Activated T-cell treated with anti-CD3 and anti-CD28 coated beads, Interleukin-2, amount 50 U/mL, for 72 hours (primary cell): Measurements from ENCODE around the gene ULBP2. TPM values are rescaled to one million over a fixed set of nuclear protein-coding genes. Genes with fewer than 3 reads are reported as not detected.

Experiments
- ATAC-seq, 2 donors: fragments of 150-1000 bp; cut with Tn5 transposase; replicated peaks in 1 of 2; 2 replicates each; pipeline ENCODE4 v1.10.0; 2021; ENCODE audit warnings: moderate library complexity in 2 of 2, mild to moderate bottlenecking in 1 of 2
- DNase-seq, 2 donors: peaks; one replicate each; pipeline ENCODE4 v3.0.0; 2021 to 2022; ENCODE audit warnings: mixed read lengths in 1 of 2
- H3K27ac Mint-ChIP-seq: one replicate; pipeline ENCODE4 v1.8.0; 2022; ENCODE audit warnings: mild to moderate bottlenecking, moderate library complexity, mixed read lengths
- H3K27me3 Mint-ChIP-seq: one replicate; pipeline ENCODE4 v1.8.0; 2022; ENCODE audit warnings: low read depth, mixed read lengths
- H3K36me3 Mint-ChIP-seq, 2 donors: one replicate each; pipeline ENCODE4 v1.8.0; 2022; ENCODE audit warnings: mixed read lengths in 2 of 2, mild to moderate bottlenecking in 1 of 2; ENCODE audit not compliant: insufficient read depth in 2 of 2
- H3K4me1 Mint-ChIP-seq: one replicate; pipeline ENCODE4 v1.8.0; 2022; ENCODE audit warnings: low read depth, mixed read lengths
- H3K4me3 Mint-ChIP-seq, 2 donors: one replicate each; pipeline ENCODE4 v1.8.0; 2022; ENCODE audit warnings: mild to moderate bottlenecking in 2 of 2, mixed read lengths in 2 of 2, moderate library complexity in 2 of 2
- H3K9me3 Mint-ChIP-seq, 2 donors: one replicate each; pipeline ENCODE4 v1.8.0; 2022; ENCODE audit warnings: mixed read lengths in 2 of 2
- total RNA-seq, 2 donors: library from RNA; stranded (reverse); gene quantifications; one replicate each; pipeline ENCODE4 v1.2.3, GENCODE V29; 2022

Gene ULBP2, protein sequence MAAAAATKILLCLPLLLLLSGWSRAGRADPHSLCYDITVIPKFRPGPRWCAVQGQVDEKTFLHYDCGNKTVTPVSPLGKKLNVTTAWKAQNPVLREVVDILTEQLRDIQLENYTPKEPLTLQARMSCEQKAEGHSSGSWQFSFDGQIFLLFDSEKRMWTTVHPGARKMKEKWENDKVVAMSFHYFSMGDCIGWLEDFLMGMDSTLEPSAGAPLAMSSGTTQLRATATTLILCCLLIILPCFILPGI
- 1 to 10 TPM in 1 of 2 donors, under 1 TPM in 1; 1.00 to 1.5 TPM for total RNA-seq

GRCh38 chr6:149941583-149942460 lies at the start of gene ULBP2:
Gene ULBP2, plus strand, starts transcription at chr6:149942014. Its CDS starts 59 bp downstream, at chr6:149942073.
- peaks cover 58% of the 10 kb centered on the region for H3K27me3 Mint-ChIP-seq
- peak within 1 kb of the TSS; percentile 90 to 93 for H3K4me3 Mint-ChIP-seq
- H3K4me1 Mint-ChIP-seq = peaks cover 46% of the 10 kb centered on the region
- H3K36me3 Mint-ChIP-seq = no peaks in the 10 kb centered on the region
- no peak within 1 kb of the TSS for H3K27ac Mint-ChIP-seq
- peak; percentile 89 to 90 for DNase-seq
- ATAC-seq = peak; percentile 89 to 92
- no peaks in the 10 kb centered on the region for H3K9me3 Mint-ChIP-seq

- Mint-ChIP-seq H3K9me3 (no peaks in the 10 kb centered on the region), H3K4me1 (peaks cover 15% of the 10 kb centered on the region), H3K4me3 (no peak overlapping the region), H3K27ac (no peak overlapping the region), H3K36me3 (no peaks in the 10 kb centered on the region), H3K27me3 (peaks cover 35% of the 10 kb centered on the region)
- ATAC-seq (no peak), DNase-seq (no peak)
Observed at GRCh38 chr6:149895048-149895590, 46.7 kb upstream of the ULBP2 start.

GRCh38 chr6:149895833-149896271 lies 46.0 kb upstream of the ULBP2 start:
- Mint-ChIP-seq H3K4me1 (peaks cover 15% of the 10 kb centered on the region), H3K9me3 (no peaks in the 10 kb centered on the region), H3K27ac (no peak overlapping the region), H3K27me3 (peaks cover 30% of the 10 kb centered on the region), H3K4me3 (peak overlapping the region in 1 of 2 donors; percentile 24), H3K36me3 (no peaks in the 10 kb centered on the region)
- ATAC-seq = peak; percentile 98 to 99
- peak; percentile 61 to 65 for DNase-seq

GRCh38 chr6:149896491-149896890 lies 45.3 kb upstream of the ULBP2 start:
- Mint-ChIP-seq H3K9me3 (no peaks in the 10 kb centered on the region), H3K27ac (no peak overlapping the region), H3K4me1 (peaks cover 15% of the 10 kb centered on the region), H3K36me3 (no peaks in the 10 kb centered on the region), H3K4me3 (no peak overlapping the region), H3K27me3 (peaks cover 30% of the 10 kb centered on the region)
- ATAC-seq = peak in 1 of 2 donors; percentile 35
- no peak for DNase-seq

DNA sequence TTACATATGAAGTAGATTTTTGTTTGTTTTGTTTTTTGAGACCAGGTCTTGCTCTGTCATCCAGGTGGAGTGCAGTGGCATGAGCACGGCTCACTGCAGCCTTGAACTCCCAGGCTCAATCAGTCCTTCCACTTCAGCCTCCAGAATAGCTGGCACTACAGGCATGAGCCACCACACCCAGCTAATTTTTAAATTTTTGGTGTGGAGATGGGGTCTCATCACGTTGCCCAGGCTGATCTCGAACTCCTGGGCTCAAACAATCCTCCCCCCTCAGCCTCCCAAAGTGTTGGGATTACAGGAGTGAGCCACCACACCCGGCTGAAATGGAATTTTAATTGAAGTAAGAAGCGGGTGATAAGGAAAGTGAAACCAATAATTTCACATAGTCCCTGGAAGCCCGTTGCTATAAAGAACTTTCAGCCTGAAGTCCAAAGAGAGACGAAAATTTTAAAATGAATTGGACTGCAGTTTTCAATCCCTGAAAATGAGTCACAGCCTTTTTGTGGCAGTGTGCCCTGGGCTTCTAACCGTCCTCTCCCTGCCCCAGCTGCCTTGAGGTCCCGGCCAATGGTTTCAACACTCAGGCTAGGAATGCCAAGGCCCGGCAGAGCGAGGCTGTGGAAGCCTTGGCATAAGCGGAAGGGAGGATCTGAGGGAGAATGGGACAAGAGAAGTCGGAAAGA lies 44.7 kb upstream of the ULBP2 start:
- no peak for DNase-seq
- Mint-ChIP-seq H3K4me3 (no peak overlapping the region), H3K4me1 (peaks cover 15% of the 10 kb centered on the region), H3K36me3 (no peaks in the 10 kb centered on the region), H3K9me3 (no peaks in the 10 kb centered on the region), H3K27me3 (peaks cover 30% of the 10 kb centered on the region), H3K27ac (no peak overlapping the region)
- no peak for ATAC-seq

DNA sequence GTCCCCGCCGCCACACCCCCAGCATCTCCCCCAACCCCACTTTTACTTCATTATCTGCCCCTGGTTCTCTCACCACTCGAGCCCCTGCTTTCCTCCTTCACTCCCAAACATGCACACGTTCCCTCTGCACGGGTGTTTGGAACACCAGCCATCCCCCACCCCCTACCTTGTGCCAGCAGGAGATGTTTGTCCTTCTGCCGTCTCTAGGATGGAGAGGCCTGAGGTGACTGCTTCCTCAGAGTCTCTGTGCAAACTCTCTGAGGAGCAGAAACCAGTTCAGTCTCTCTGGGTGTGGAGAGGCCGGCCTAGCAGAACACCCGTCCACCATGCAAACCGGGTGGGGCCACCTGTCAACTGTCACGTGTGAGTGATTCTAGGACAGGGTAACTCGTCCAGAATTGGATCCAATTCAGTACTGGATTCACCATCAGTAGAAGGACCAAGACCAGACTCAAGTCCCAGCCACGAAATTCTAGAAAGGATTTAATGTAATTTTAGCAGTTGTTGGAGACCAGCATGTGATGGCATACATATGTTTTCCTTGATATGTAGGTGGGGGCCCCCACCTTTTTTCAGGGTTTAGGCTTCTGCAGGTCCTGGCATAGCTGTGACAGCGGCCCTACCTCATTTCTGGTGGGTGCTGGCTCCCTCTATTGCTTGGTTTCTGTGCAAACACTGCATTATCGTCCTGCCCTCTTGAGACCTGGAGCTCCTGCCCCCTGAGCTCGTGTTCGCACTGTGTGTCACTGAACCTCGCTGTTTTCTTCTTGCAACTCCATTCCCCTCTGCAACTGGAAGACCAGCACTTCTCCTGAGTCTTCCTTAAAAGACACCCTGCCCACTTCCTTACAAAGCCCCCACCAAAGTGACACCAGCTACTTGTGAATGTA lies 43.7 kb upstream of the ULBP2 start, which contains the start of gene RAET1E:
TSS of gene RAET1E (minus strand) at position 259 of the 890 bp plus-strand sequence. CDS start 7,212 bp downstream, outside the sequence.
- peaks cover 15% of the 10 kb centered on the region for H3K4me1 Mint-ChIP-seq
- H3K27ac Mint-ChIP-seq = no peak within 1 kb of the TSS
- DNase-seq = no peak
- peaks cover 25% of the 10 kb centered on the region for H3K27me3 Mint-ChIP-seq
- H3K36me3 Mint-ChIP-seq = no peaks in the 10 kb centered on the region
- no peak within 1 kb of the TSS for H3K4me3 Mint-ChIP-seq
- no peak for ATAC-seq
- H3K9me3 Mint-ChIP-seq = no peaks in the 10 kb centered on the region

- peaks cover 15% of the 10 kb centered on the region for H3K4me1 Mint-ChIP-seq
Observed at GRCh38 chr6:149898966-149899365, 42.8 kb upstream of the ULBP2 start.

GRCh38 chr6:149899486-149899885 lies 42.3 kb upstream of the ULBP2 start:
- Mint-ChIP-seq H3K4me3 (no peak overlapping the region), H3K36me3 (no peaks in the 10 kb centered on the region), H3K27me3 (peaks cover 11% of the 10 kb centered on the region), H3K9me3 (no peaks in the 10 kb centered on the region), H3K27ac (no peak overlapping the region), H3K4me1 (peaks cover 15% of the 10 kb centered on the region)
- ATAC-seq (no peak), DNase-seq (no peak)

More at GRCh38 chr6:149898966-149899365, 42.8 kb upstream of the ULBP2 start:
- no peak for ATAC-seq
- H3K9me3 Mint-ChIP-seq = no peaks in the 10 kb centered on the region
- no peaks in the 10 kb centered on the region for H3K36me3 Mint-ChIP-seq
- H3K27me3 Mint-ChIP-seq = peaks cover 17% of the 10 kb centered on the region
- H3K4me3 Mint-ChIP-seq = no peak overlapping the region
- DNase-seq = no peak
- no peak overlapping the region for H3K27ac Mint-ChIP-seq

DNA sequence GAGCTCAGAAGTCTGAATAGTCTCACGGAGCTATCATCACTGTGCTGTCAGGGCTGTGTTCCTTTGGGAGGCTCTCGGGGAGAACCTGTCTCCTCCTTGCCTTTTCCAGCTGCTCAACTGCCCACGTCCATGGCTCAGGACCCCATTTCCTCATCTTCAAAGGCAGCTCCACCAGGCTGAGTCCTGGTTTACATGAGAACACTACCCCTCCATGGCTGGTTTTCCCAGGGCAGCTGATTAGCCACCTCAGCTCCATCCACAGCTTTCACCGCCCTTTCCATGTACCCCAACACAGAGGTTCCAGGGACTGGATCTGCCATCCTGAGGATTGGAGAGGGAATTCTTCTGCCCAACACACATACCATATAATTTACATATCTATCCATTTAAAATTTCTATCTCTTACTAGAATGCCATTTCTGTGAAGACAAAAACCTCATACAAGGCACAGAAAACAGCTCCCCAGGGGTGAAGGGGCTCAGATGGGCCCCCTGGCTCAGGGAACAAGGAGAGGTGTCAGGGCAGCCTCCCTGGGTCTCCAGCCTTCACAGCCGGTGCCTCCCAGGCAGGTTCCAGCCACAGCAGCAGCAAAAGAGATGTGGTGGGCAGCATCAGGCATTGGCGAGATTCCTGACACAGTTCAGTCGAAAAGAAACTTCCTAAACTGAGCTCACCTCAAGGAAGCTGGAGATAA lies 41.7 kb upstream of the ULBP2 start:
- Mint-ChIP-seq H3K9me3 (no peaks in the 10 kb centered on the region), H3K4me1 (peaks cover 15% of the 10 kb centered on the region), H3K36me3 (no peaks in the 10 kb centered on the region), H3K27ac (no peak overlapping the region), H3K27me3 (peaks cover 6% of the 10 kb centered on the region), H3K4me3 (no peak overlapping the region)
- ATAC-seq (no peak), DNase-seq (no peak)

DNA sequence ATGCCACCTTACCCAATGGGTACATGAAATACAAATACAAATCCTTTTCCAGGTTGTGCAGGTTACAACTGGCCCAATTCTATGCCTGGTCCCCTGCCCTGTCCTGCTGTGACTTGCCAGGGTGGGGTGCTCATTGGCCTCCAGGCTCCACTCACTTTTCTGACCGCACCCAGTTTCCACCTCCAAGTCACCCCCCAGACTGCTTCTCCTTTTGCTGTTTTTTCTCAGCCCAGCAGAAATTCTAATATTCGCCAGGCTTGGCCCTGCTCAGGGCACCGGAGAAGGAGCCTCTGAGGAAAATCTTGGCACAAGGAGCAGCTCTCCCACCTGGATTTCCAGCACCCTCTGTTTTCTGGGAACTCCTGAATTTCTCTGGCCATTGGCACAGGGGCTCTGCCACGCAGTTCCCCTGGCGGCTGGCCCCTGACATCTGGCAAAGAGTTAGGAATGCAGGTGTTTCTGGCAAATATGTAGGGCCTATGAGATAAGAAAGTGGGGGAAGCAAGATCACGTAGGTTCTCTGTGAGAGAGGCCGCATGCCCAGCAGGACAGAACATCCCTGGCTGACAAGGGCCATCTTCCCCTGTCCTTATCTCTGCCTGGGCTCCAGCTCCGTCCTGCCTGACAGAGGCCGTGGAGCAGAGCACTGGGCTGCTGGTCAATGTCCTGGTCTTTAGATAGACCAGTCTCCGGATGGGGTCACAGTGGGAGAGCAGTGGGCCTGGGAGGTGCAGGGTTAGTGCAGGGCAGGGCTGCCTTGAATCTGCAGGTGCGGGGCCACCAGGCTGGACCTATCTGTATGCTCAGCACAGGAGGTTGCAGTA lies 41.0 kb upstream of the ULBP2 start:
- no peak overlapping the region for H3K4me3 Mint-ChIP-seq
- no peak for DNase-seq
- H3K36me3 Mint-ChIP-seq = no peaks in the 10 kb centered on the region
- H3K27ac Mint-ChIP-seq = no peak overlapping the region
- H3K4me1 Mint-ChIP-seq = peaks cover 12% of the 10 kb centered on the region
- H3K9me3 Mint-ChIP-seq = no peaks in the 10 kb centered on the region
- ATAC-seq = no peak
- H3K27me3 Mint-ChIP-seq = peaks cover 6% of the 10 kb centered on the region
